Mesendoderm (in vitro differentiated cells): ENCODE results near the gene ITGA6.
A peak's percentile ranks its signal among the peaks of the same experiment; 100 is the strongest.

Experiments
- DNase-seq: peaks from one replicate; pipeline ENCODE4 v3.0.0; 2013
- H2AK5ac ChIP-seq: 2 replicates; pipeline ENCODE4 v1.6.1; 2013; ENCODE audit warnings: low read length, inconsistent platforms
- H2BK120ac ChIP-seq: 2 replicates; pipeline ENCODE4 v1.6.1; 2013; ENCODE audit warnings: low read depth, mild to moderate bottlenecking, low read length, moderate library complexity, mixed read lengths
- H2BK15ac ChIP-seq: replicated peaks from 2 replicates; pipeline ENCODE4 v1.6.1; 2013; ENCODE audit warnings: low read depth, mild to moderate bottlenecking, moderate library complexity
- H2BK5ac ChIP-seq: 2 replicates; pipeline ENCODE4 v1.6.1; 2013; ENCODE audit warnings: low read length, inconsistent platforms
- H3K18ac ChIP-seq: 2 replicates; pipeline ENCODE4 v1.6.1; 2013; ENCODE audit warnings: mild to moderate bottlenecking, low read length, mixed read lengths
- H3K23ac ChIP-seq: one replicate; pipeline ENCODE4 v1.6.1; 2013; ENCODE audit warnings: low read length
- H3K27ac ChIP-seq: 2 replicates; pipeline ENCODE4 v1.5.1; 2013; ENCODE audit warnings: low read depth, mild to moderate bottlenecking, inconsistent platforms, low read length, moderate library complexity
- H3K27me3 ChIP-seq: 2 replicates; pipeline ENCODE4 v1.6.1; 2013; ENCODE audit warnings: low read length, control low read depth, mild to moderate bottlenecking, inconsistent platforms; ENCODE audit not compliant: insufficient read depth, poor library complexity
- H3K36me3 ChIP-seq: 2 replicates; pipeline ENCODE4 v1.6.1; 2013; ENCODE audit warnings: low read length, inconsistent platforms; ENCODE audit not compliant: control insufficient read depth, insufficient read depth
- H3K4ac ChIP-seq: one replicate; pipeline ENCODE4 v1.6.1; 2013; ENCODE audit warnings: low read depth, mild to moderate bottlenecking, low read length, moderate library complexity
- H3K4me1 ChIP-seq: 2 replicates; pipeline ENCODE4 v1.6.1; 2013; ENCODE audit warnings: low read depth, low read length, inconsistent platforms; ENCODE audit not compliant: control insufficient read depth
- H3K4me2 ChIP-seq: 2 replicates; pipeline ENCODE4 v1.6.1; 2013; ENCODE audit warnings: low read length
- H3K4me3 ChIP-seq: 2 replicates; pipeline ENCODE4 v1.5.1; 2013; ENCODE audit warnings: mild to moderate bottlenecking, low read length
- H3K56ac ChIP-seq: one replicate; pipeline ENCODE4 v1.6.1; 2013; ENCODE audit warnings: low read length
- H3K79me1 ChIP-seq: 2 replicates; pipeline ENCODE4 v1.6.1; 2013; ENCODE audit warnings: low read length, inconsistent platforms
- H3K79me2 ChIP-seq: 2 replicates; pipeline ENCODE4 v1.6.1; 2013; ENCODE audit warnings: mild to moderate bottlenecking, low read length; ENCODE audit not compliant: control insufficient read depth, insufficient read depth
- H3K9ac ChIP-seq: 2 replicates; pipeline ENCODE4 v1.6.1; 2013; ENCODE audit warnings: low read length, inconsistent platforms
- H4K5ac ChIP-seq: one replicate; pipeline ENCODE4 v1.6.1; 2013; ENCODE audit warnings: low read length
- H4K8ac ChIP-seq: one replicate; pipeline ENCODE4 v1.6.1; 2013; ENCODE audit warnings: low read depth, mild to moderate bottlenecking, control low read depth, low read length, moderate library complexity
- WGBS: extraction: QIAGEN DNeasy Blood & Tissue Kit; methylation state at CpG from one replicate; pipeline ENCODE4 v1.1.7; 2013; ENCODE audit warnings: low lambda C conversion rate, missing lambda C conversion rate; ENCODE audit not compliant: insufficient coverage; ENCODE audit errors: extremely low coverage; 5-methylcytosine and 5-hydroxymethylcytosine counted together

The ITGA6 gene

GRCh38 chr2:172394002-172394401 lies 33.4 kb upstream of the ITGA6 start:
- no peak overlapping the region for H3K9ac ChIP-seq
- no peak overlapping the region for H2AK5ac ChIP-seq
- DNase-seq, result no peak
- no peak overlapping the region for H2BK5ac ChIP-seq
- no peak overlapping the region for H2BK15ac ChIP-seq
- no peak overlapping the region for H3K56ac ChIP-seq
- no peak overlapping the region for H3K4me3 ChIP-seq
- H4K5ac ChIP-seq, result no peak overlapping the region
- H3K27ac ChIP-seq, result no peak overlapping the region
- H2BK120ac ChIP-seq, result no peak overlapping the region
- no peaks in the 10 kb centered on the region for H3K79me1 ChIP-seq
- no peaks in the 10 kb centered on the region for H3K4me1 ChIP-seq
- no peak overlapping the region for H4K8ac ChIP-seq
- no peak overlapping the region for H3K18ac ChIP-seq
- no peaks in the 10 kb centered on the region for H3K79me2 ChIP-seq
- no peaks in the 10 kb centered on the region for H3K36me3 ChIP-seq
- WGBS, result no CpG with 5 or more reads among the region's 1 CpG
- H3K23ac ChIP-seq, result no peak overlapping the region
- no peak overlapping the region for H3K4ac ChIP-seq
- no peak overlapping the region for H3K4me2 ChIP-seq
- no peaks in the 10 kb centered on the region for H3K27me3 ChIP-seq

DNA sequence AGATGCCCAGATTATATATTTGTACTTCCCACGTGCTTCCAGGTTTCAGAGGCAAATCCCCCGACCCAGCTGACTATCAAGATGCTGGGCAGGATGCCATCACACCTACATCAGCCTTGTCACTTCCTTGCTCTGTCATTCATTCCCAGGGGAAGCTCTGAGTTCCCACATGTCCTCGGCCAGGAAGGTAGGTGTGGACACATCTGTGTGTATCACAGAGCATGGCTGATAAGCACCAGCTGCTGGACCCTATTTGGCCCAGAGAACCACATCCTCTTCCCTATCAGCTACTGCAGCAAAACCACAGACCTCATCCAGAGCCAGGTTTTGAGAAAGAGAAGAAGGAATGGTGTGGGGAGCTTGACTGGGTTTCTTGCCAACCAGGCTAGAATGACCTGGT lies 31.9 kb upstream of the ITGA6 start:
- H3K79me1 ChIP-seq, result no peaks in the 10 kb centered on the region
- no CpG with 5 or more reads among the region's 3 CpGs for WGBS
- no peaks in the 10 kb centered on the region for H3K27me3 ChIP-seq
- H4K8ac ChIP-seq, result no peak overlapping the region
- H4K5ac ChIP-seq, result no peak overlapping the region
- no peak overlapping the region for H2BK5ac ChIP-seq
- H3K4me1 ChIP-seq, result no peaks in the 10 kb centered on the region
- no peak overlapping the region for H3K56ac ChIP-seq
- no peak overlapping the region for H3K9ac ChIP-seq
- H3K4me3 ChIP-seq, result no peak overlapping the region
- H3K79me2 ChIP-seq, result no peaks in the 10 kb centered on the region
- H3K4ac ChIP-seq, result no peak overlapping the region
- DNase-seq, result peak; percentile 71
- H3K36me3 ChIP-seq, result no peaks in the 10 kb centered on the region
- no peak overlapping the region for H3K18ac ChIP-seq
- H2BK120ac ChIP-seq, result no peak overlapping the region
- H2AK5ac ChIP-seq, result no peak overlapping the region
- H3K27ac ChIP-seq, result no peak overlapping the region
- no peak overlapping the region for H3K23ac ChIP-seq
- no peak overlapping the region for H2BK15ac ChIP-seq
- no peak overlapping the region for H3K4me2 ChIP-seq

- Histone ChIP-seq H2BK15ac (no peak overlapping the region), H3K9ac (no peak overlapping the region), H4K5ac (no peak overlapping the region), H3K4me1 (no peaks in the 10 kb centered on the region), H3K56ac (no peak overlapping the region), H2BK120ac (no peak overlapping the region), H3K27me3 (no peaks in the 10 kb centered on the region), H3K18ac (no peak overlapping the region), H2BK5ac (no peak overlapping the region), H4K8ac (no peak overlapping the region), H3K79me1 (no peaks in the 10 kb centered on the region), H3K36me3 (no peaks in the 10 kb centered on the region), H3K27ac (no peak overlapping the region), H3K4me3 (no peak overlapping the region), H3K4ac (no peak overlapping the region), H2AK5ac (no peak overlapping the region), H3K79me2 (no peaks in the 10 kb centered on the region), H3K23ac (no peak overlapping the region), H3K4me2 (no peak overlapping the region)
- peak; percentile 19 for DNase-seq
- no CpG with 5 or more reads among the region's 6 CpGs for WGBS
These were observed 30.1 kb upstream of the ITGA6 start for GRCh38 chr2:172397148-172397834.

- H3K56ac ChIP-seq, result no peak overlapping the region
- no peak overlapping the region for H3K4me2 ChIP-seq
- no peak overlapping the region for H3K4me3 ChIP-seq
- no peak overlapping the region for H3K27ac ChIP-seq
- H3K23ac ChIP-seq, result no peak overlapping the region
- WGBS, result no CpG with 5 or more reads among the region's 2 CpGs
- H3K36me3 ChIP-seq, result no peaks in the 10 kb centered on the region
- H3K79me2 ChIP-seq, result no peaks in the 10 kb centered on the region
- H2AK5ac ChIP-seq, result no peak overlapping the region
- no peak overlapping the region for H3K9ac ChIP-seq
- peak; percentile 56 for DNase-seq
- no peak overlapping the region for H4K5ac ChIP-seq
- H3K4me1 ChIP-seq, result no peaks in the 10 kb centered on the region
- no peak overlapping the region for H2BK5ac ChIP-seq
- H3K79me1 ChIP-seq, result no peaks in the 10 kb centered on the region
- no peak overlapping the region for H2BK120ac ChIP-seq
- H4K8ac ChIP-seq, result no peak overlapping the region
- H3K27me3 ChIP-seq, result no peaks in the 10 kb centered on the region
- no peak overlapping the region for H2BK15ac ChIP-seq
- H3K4ac ChIP-seq, result no peak overlapping the region
- no peak overlapping the region for H3K18ac ChIP-seq
These were observed 28.9 kb upstream of the ITGA6 start for GRCh38 chr2:172398440-172398839.

GRCh38 chr2:172399765-172400164 lies 27.6 kb upstream of the ITGA6 start:
- Histone ChIP-seq H2BK120ac (no peak overlapping the region), H3K27me3 (no peaks in the 10 kb centered on the region), H4K5ac (no peak overlapping the region), H3K27ac (no peak overlapping the region), H2AK5ac (no peak overlapping the region), H3K18ac (no peak overlapping the region), H3K4me1 (no peaks in the 10 kb centered on the region), H3K4me2 (no peak overlapping the region), H3K9ac (no peak overlapping the region), H3K79me2 (no peaks in the 10 kb centered on the region), H3K4ac (no peak overlapping the region), H2BK15ac (no peak overlapping the region), H3K56ac (no peak overlapping the region), H3K23ac (no peak overlapping the region), H4K8ac (no peak overlapping the region), H3K79me1 (no peaks in the 10 kb centered on the region), H3K36me3 (no peaks in the 10 kb centered on the region), H2BK5ac (no peak overlapping the region), H3K4me3 (no peak overlapping the region)
- no peak for DNase-seq
- no CpG with 5 or more reads among the region's 5 CpGs for WGBS

DNA sequence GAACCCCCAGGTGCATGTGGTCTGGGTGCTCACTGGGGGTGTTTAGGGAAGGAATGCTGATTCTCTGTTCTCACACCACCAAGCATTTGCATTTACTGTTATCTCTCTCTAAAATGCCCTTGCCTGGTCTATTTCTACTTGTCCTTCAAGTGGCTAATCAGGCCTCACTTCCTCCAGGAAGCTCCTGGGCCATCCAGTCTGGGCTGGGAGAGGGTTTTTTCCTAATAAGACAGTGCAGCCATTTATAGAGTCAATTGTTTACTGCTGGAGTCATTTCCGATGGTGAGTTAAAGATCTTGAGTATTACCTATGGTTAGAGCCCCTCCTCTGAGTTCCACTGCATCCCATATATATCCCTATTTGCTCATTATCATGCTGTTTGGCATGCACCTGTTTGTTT lies 25.2 kb upstream of the ITGA6 start:
- Histone ChIP-seq H3K23ac (no peak overlapping the region), H3K9ac (no peak overlapping the region), H3K27me3 (no peaks in the 10 kb centered on the region), H3K27ac (no peak overlapping the region), H3K79me2 (no peaks in the 10 kb centered on the region), H4K5ac (no peak overlapping the region), H3K4me1 (no peaks in the 10 kb centered on the region), H3K56ac (no peak overlapping the region), H2BK5ac (no peak overlapping the region), H3K4me2 (no peak overlapping the region), H3K79me1 (no peaks in the 10 kb centered on the region), H4K8ac (no peak overlapping the region), H3K4me3 (no peak overlapping the region), H3K4ac (no peak overlapping the region), H3K36me3 (no peaks in the 10 kb centered on the region), H2BK15ac (no peak overlapping the region), H2BK120ac (no peak overlapping the region), H2AK5ac (no peak overlapping the region), H3K18ac (no peak overlapping the region)
- DNase-seq, result no peak
- WGBS, result no CpG with 5 or more reads among the region's 1 CpG
